Medulla oblongata (tissue), 1 donor: ENCODE data around the gene ELP2.
"Not testable (repeated sequence)": the region's sequence is repeated elsewhere in the genome, so short reads cannot be mapped to it uniquely, and the experiment has no call there.

Experiments
- DNase-seq: peaks from one replicate; pipeline ENCODE4 v3.0.0-alpha.2; 2015; ENCODE audit errors: extremely low spot score

Gene ELP2

DNA sequence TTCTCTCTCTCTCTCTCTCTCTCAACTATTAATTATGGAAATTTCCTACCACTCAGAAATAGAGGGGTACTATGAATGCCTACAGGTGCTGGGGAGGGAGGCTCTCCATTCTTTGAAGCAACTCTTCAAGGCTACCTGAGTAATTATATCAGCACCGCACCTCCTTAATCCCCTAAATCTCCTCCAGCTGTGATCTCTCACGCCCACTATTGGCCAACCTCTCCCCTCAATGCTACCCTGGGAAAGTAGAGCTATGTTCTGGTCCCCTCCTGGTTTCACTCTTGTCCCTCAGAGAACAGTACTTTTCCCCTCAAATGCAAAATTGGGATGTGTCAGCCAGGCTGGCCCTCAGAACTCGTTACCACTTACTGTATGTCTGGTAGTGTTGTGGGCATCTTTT, 59.2 kb downstream of the ELP2 start:
- no peak for DNase-seq

DNA sequence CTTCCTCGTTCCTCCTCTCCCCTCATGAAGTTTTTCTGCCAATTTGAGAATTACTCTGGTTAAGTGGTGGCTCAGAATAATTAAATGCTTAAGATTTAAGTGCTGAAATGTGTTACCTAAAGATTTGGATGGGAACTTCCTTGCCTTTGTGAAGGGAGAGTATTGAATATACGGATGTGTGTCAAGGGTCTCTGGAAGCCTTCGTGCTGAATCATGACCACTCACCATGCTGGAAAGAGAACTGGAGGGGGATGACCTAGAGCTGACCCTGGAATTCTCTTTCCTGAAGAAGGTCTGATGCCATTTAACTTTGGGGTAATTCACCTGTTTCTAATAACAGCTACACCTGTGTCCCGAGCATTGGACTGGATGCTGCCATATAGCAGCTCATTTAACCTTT, 59.8 kb downstream of the ELP2 start:
- no peak for DNase-seq

DNA sequence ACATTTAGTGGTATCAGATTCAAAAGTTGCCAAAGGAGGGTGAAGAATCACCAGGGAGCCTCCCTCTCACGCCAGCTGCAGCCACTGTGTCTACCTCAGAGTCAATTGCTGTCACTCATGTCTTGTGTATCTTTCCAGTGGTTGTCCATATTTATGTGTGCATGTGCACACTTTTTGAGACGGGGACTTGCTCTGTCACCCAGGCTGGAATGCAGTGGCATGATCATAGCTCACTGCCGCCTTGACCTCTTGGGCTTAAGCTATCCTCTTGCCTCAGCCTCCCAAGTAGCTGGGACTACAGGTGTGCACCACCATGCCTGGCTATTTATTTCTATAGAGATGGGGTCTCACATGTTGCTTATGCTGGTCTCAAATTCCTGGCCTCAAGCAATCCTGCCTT, 61.6 kb downstream of the ELP2 start:
- DNase-seq: no peak

DNA sequence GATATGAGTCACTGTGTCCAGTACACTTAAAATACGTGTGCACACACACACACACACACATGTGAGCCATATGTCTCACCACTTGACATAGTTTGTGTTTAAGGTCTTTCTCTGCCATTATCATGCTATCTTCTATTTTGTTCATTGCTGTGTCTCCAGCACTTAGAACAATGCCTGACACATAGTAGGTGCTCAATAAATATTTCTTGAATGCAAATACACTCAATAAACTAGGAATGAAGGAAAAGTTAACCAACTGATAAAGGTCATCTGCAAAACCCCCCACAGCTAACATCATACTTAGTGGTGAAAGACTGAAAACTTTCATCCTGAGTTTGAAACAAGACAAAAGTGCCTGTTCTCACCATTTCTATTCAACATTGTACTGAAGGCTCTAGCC, 62.0 kb downstream of the ELP2 start:
- no peak for DNase-seq

DNA sequence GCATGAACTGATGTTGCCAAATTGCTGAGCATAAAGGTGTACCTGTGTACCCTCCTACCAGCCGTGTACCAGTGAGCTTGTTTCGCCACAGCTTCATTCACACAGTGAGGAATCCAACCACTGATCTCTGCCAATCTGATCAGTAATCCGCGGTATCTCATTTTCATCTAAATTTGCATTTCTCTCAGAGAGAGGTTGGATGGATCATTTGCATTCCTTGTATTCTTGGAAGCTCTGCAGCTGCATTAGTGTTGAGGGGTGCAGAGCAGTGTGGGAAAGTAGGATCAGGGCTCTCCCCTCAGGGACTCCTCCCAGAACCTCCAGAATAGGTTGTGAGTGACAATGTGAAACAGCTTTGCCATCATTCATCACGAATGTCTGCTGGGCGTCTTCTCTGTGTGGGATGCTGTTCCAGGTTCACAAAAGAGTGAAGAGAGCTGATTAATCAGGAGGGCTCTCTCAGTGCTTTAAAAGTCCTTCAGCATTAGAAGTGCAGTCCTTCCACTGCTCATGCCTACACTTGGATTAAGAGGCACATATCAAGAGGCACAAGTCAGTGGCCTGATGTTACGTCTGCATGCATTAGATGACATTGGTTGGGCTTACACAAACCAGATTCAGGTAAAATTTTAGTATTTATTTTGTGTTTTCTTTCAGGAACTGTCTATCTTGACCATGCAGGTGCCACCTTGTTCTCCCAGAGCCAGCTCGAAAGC, 65.1 kb downstream of the ELP2 start:
- no peak for DNase-seq

DNA sequence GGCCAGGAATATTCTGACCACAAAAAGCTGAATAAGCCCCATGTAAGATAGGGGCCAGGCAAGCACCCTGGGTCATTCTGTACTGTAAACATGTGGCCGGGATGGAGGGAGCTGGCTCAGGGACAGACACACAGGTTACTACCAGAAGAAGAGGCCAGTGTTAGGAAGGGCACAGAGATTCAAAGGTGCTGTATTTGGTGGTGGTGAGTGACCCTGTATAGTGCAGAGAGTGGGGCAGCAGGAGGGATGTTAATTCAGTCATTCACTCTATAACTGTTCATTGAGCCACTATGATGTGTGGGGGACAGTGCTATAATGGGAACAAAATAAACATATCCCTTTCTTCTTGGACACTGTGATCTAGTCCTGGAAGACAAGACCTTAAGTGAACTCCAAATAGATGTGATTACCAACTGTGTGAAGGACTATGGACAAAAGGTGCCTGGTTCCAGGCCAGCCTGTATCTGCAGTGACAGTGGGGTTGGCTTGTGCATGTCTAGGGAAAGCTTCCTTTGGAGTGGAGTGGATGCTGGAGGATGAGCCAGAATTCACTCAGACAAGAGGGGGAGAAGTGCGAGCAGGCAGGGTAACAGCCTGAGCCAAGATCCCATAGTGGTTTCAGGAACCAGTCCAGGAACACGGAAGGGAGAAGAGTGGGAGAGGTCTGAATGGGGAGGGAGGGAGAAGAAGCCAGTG, 65.9 kb downstream of the ELP2 start:
- no peak for DNase-seq

DNA sequence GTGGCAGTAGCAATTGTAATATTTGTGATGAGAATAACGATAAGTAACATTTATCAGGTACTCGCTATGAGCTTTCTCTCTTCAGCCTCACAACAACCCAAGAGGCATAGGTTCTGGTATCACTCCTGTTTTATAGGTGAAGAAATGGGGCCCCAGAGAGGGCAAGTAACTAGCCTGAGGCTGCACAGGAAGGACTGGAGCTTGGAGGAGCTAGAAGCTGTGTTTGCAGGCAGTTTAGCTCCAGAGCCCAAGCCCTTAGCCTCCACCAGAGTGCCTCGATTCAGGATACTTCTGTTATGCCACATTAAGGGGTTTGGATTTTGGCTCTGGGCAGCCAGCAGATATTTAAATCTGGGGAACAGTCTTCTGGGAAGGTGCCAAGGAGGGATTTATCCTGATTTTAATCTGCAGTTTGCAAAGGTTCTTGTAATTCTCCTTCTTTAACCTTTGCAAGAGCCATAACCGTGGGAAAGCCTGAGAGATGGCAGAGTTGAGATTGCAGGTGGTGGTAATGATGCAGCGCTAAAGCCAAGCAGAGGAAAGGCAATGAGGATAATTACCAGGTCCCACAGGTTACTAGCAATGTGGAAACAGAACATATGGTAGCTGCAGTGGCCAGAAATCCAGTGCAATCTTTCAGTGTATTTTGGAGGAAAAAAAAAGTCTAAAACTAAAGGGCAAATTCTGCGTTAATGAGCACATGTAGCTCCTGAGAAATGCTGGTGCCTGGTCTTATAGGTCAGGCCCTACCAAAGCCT, 66.7 kb downstream of the ELP2 start:
- no peak for DNase-seq

DNA sequence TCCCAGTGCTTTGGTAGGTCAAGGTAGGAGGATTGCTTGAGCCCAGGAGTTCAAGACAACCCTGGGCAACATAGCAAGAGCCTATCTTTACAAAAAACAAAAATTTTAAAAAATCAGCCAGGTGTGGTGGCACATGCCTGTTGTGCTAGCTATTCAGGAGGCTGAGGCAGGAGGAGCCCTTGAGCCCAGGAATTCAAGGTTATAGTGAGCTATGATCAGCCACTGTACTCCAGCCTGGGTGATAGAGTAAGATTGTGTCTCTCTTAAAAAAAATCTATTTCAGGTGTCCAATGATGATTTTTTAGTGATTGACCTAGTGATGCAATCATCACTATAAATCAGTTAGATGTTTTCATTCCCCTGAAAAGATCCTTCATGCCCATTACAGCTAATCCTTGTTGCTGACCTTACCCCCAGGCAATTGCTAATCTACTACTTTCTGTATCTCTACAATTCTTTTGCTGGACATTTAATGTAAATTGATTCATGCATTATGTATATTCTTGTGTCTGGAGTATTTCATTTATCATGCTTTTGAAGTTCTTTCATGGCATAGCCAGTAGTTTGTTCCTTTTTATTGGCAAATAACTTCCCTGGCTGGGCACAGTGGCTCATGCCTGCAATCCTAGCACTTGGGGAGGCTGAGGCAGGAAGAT, 67.9 kb downstream of the ELP2 start:
- DNase-seq: no peak

DNA sequence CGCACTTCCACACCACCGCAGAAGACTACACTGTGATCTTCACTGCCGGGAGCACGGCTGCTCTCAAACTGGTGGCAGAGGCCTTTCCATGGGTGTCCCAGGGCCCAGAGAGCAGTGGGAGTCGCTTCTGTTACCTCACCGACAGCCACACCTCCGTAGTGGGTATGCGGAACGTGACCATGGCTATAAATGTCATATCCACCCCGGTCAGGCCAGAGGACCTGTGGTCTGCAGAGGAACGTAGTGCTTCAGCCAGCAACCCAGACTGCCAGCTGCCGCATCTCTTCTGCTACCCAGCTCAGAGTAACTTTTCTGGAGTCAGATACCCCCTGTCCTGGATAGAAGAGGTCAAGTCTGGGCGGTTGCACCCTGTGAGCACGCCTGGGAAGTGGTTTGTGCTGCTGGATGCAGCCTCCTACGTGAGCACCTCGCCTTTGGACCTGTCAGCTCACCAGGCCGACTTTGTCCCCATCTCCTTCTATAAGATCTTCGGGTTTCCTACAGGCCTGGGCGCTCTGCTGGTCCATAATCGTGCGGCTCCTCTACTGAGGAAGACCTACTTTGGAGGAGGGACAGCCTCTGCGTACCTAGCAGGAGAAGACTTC, 70.1 kb downstream of the ELP2 start:
- no peak for DNase-seq

DNA sequence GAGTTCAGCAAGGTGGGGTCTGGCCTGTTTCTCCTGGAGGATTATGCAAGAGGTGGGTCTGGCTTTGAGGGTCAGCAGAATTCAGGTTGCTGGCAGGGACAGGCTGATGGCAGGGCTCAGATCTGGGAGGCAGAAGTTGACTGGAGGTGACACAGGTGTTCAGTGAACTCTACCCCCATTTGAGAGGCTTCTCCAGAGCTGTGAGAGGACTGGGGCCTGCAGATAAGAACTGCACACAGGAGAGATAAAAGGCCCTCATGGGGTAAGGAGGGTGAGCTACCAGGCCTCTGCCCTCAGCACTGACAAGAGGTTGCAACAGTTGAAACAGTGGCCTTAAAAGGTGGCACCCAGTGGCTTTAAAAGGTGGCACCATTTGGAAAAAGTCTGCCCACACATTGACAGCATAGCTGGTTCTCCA, 70.7 kb downstream of the ELP2 start:
- DNase-seq: no peak

DNA sequence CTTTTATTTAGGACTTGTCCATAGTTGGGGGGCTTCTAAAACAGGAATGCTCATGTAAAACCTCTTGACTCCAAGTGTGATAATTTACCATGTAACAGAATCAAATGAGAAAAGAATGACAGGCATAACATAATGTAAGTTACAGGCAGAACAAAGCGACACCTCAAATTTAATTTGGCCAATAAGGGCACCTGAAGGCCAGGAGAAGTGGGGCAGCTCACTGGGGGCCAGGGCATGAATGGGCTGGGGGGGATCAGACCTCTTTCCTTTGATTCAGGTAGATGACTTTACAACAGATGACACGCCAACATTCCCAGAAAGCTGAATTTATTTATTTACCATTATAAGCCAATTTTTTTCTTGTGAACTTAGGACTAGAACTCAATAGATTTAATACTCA, 72.1 kb downstream of the ELP2 start:
- DNase-seq: no peak

DNA sequence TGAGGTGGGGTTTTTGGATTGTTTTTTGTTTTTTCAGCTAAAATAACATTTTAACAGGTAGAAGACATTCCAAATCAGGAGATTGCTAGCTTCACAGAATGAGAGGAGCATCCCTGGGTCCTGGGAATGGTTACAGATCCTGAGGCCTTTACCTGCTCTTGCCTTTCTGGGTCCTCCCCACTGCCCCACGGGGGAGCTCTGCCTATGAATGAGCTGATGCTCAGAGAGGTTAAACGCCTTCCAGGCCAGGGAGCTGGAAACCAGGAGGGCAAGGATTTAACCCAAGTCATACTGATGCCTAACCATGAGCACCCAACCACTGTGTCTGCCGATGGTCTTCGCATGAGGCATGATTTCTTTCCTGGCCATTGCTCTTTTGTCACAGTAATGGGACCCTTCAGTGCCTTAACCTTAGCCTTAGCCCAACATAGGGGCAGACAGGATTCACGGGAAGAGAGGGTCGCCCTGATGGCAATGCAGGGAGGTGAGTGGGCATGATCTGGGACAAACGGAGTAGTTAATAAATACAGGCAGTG, 73.7 kb downstream of the ELP2 start:
- DNase-seq: no peak

DNA sequence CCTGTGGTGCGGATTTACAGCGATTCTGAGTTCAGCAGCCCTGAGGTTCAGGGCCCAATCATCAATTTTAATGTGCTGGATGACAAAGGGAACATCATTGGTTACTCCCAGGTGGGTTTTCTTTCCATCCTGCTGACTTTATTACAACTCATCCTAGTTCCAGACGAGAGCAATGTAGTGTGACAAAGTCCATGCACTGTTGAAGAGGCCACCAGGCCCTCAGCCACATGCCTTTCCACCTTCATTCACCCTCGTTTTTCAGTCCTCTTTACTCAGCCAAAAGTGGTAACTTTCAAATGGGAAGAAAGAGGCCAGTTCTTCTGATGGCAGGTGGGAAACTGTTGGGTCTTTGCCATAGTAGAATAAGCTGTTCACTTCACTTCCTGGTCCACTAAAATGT, 75.5 kb downstream of the ELP2 start:
- DNase-seq: no peak

DNA sequence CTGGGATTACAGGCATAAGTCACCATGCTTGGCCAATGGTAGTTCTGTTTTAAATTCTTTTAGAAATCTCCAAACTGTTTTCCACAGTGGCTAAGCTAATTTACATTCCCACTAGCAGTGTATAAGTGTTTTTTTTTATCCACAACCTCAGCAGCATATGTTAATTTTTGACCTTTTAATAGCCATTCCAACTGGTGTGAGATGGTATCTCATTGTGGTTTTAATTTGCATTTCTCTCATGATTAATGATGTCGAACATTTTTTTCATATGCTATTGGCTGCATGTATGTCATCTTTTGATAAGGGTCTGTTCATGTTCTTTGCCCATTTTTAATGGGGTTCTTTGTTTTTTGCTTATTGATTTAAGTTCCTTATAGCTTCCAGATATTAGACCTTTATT, 77.6 kb downstream of the ELP2 start:
- no peak for DNase-seq

DNA sequence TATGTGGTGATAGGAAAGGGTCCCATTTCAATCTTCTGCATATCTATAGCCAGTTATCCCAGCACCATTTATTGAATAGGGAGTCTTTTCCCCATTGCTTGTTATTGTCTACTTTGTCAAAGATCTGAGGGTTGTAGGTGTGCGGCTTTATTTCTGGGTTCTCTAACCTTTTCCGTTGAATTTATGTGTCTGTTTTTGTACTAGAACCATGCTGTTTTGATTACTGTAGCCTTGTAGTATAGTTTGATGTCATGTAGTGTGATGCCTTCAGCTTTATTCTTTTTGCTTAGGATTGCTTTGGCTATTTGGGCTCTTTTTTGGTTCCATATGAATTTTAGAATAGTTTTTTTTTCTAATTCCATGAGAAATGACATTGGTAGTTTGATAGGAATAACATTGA, 78.3 kb downstream of the ELP2 start:
- not testable (repeated sequence) for DNase-seq

DNA sequence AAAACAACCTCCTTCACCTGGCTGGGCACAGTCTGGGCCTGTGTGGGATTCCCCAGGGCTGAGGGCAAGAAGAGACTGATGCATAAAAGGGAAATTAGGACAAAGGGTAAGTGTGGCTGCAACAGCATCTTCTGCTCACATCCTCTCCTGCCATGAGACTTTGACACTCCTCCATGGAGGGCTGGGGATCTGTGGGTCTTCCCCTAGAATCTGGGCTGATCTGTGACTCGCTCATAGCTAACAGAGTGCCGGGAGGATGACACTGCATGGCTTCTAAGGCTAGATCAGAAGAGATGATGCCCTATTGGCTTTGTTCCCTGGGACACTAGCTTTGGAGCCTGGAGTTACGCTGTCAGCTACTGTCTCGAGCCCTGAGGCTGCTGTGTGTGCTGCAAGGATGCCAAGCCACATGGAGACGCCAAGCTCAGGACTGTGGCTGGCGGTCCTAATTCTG, 81.9 kb downstream of the ELP2 start:
- DNase-seq: peak; percentile 13

DNA sequence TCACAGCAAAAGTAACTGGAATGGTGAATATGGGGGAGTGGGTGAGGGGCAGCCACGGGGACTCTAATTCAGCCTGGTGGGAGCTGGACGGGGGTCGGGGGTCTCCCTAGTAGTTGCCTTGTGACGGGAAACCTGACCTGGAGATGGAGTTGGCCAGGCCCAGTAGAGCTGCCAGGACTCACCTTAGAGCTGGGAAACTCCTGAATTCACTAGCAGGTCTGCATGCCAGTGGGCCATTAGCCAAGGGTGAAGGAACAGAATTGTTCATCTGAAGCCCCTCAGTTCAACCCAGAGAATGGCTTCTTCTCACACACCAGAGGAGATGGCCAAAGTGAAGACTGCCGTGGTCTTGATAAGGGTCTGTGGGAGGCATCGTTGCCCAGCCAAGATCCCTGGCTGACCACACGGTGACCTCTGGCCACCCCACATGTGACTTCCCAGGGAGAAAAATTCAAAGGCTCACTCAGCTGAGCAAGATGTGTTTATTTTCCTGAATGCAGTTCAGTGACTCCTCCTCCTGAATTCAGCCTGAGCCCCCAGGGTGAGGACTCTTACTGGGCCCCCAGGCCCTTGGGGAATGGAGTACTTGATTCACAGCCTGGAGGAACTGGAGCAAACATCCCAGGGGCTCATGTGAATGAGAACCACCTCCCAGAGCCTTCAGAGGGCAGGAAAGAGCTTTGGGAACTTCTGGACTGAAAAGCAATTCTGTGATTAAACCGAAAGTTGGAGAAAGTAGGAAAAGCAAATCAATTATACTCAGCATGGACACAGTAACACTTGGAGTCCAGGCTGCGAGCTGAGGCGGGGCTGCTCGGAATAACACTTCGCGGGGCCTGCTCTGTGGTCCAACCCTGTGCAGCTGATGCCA, 82.8 kb downstream of the ELP2 start:
- peak; percentile 26 for DNase-seq

DNA sequence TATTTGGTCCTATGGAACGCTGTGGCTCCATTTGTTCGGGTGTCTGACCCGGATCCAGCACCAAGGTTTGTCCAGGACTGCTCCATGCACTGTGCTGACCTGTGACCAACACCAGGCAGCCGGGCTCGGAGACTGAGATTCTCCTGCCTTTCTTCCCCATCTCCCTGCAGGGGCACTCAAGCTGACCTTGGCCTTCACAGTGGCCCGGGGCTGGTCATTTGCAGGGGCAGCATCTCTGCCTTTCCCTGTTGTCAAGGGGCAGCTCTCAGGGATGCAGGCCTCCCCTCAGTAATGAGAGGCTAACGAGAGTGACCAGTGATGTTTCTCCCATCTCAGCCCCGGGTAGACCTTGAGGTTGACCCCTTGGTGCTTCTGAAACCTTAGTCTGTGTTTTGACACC, 85.1 kb downstream of the ELP2 start:
- DNase-seq: no peak

DNA sequence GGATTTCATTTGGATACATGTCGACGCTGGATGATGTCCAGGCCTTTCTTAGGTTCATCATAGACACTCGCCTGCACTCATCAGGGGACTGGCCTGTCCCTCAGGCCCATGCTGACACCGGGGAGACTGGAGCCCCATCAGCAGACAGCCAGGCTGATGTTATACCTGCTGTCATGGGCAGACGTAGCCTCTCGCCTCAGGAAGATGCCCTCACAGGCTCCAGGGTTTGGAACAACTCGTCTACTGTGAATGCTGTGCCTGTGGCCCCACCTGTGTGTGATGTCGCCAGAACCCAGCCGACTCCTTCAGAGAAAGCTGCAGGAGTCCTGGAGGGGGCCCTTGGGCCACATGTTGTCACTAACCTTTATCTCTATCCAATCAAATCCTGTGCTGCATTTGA, 85.9 kb downstream of the ELP2 start:
- DNase-seq: no peak

DNA sequence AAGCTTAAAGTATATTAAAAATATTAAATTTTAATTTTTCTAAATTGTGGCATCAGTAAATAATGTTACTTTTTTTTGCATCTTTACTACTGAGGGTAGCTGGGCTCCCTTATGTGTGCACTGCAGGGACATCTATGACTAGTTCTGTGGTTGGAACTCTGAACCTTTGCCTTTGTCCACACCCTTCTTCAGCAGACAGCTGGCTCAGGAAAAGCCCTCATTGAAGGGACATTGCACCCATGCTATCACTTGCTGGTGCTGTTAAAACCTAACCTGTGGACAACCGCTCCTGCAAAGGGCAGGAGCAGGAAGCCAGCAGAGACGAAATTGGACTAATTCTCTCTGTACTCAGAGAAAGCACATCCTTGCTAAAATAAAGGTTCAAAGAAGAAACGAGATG, 87.6 kb downstream of the ELP2 start:
- DNase-seq: no peak

DNA sequence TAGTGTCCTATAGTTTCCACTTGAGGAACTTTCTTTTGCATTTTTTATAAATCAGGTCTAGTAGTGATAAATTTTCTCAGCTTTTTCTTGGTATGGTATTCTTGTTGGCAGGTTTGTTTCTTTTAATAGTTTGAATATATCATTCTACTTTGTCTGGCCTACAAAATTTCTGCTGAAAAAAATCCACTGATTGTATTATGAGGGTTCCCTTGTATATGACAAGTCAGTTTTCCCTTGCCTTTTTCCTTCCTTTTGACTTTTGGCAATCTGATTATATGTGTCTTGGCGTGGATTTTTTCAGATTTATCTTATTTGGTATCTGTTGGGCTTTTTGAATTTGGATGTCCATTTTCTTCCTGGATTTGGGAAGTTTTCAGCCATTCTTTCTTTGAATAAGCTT, 99.5 kb downstream of the ELP2 start:
- no peak for DNase-seq
